Hematopoietic multipotent progenitor cell treated with erythropoietin and hydrocortisone succinate and interleukin-3 and kit ligand, for 15 days (in vitro differentiated cells): ENCODE results near the gene MICAL2.

Experiments
- DNase-seq: peaks from one replicate; pipeline ENCODE4 v3.0.0-alpha.2; 2015; ENCODE audit warnings: low spot score

Gene MICAL2

DNA sequence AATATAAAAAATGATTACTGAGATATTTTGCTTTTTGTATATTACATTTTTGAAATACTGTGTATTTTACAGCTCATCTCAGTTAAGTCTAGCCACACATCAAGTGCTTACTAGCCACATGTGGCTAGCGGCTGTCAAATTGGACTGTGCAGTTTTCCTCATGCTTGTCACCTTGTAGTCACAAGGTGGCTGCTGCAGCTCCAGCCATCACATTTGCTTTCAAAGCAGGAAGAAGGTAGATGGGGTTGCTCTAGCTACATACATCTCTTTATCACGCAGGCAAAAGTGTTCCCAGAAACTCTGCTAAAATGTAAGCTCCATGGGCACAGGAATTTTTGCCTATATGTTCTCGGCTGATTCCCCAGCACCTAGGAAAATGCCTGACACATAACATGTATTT lies 61.5 kb downstream of the MICAL2 start:
- DNase-seq: no peak

DNA sequence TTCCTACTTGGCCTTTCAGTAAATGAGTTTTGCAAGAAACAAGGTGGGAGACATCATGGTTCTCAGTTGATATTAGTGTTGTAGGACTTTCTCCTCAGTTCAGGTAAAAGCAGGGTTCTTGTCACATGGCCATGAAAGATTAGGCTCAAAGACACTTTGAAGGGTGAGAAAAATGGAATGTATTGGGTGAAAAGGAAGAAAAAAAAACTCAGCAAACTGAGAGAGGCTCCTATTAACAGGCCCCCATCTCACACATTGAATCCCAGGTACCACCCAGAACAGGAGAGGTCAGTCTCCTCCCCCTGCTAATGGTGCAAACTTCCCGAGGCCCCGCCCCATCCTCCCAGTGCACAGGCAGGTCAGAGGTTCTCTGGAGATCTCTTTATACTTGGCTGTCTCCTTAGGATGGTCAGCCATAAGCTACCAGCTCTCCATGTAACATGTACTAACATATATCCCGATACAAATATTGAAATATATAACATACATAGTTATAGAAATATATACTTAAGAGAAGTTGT lies 62.2 kb downstream of the MICAL2 start:
- DNase-seq: no peak

DNA sequence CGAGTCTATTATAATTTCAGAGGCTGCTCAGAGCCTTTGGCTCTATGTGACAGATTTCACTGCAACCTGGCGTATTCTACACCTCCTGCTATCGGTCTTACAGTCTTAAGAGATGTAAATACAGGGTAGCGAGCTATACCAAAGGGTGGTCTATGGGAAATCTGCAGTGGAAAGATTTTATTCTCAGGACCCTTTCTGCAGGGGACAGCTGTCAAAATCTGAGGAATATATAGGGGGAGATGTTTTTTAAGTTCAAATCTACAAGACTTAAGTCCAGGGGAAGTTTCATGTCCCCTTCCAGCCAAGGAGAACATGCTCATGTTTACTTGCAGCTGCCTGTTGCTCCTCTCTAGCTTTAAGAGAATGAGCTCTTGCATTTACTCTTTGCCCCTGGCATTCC lies 62.7 kb downstream of the MICAL2 start:
- no peak for DNase-seq

DNA sequence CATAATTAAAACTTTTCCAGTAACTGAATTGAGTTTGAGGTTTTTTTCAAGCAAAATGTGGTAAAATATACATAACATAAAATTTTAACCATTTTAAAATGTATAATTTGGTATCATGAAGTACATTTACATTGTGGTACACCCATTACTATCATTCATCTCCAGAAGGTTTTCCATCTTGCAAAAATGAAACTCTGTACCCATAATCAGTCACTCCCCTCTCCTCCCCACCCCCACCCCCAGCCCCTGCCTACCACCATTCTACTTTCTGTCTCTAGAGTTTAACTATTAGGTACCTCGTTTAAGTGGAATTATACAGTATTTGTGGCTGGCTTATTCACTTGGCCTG lies 63.7 kb downstream of the MICAL2 start:
- peak; percentile 45 for DNase-seq

DNA sequence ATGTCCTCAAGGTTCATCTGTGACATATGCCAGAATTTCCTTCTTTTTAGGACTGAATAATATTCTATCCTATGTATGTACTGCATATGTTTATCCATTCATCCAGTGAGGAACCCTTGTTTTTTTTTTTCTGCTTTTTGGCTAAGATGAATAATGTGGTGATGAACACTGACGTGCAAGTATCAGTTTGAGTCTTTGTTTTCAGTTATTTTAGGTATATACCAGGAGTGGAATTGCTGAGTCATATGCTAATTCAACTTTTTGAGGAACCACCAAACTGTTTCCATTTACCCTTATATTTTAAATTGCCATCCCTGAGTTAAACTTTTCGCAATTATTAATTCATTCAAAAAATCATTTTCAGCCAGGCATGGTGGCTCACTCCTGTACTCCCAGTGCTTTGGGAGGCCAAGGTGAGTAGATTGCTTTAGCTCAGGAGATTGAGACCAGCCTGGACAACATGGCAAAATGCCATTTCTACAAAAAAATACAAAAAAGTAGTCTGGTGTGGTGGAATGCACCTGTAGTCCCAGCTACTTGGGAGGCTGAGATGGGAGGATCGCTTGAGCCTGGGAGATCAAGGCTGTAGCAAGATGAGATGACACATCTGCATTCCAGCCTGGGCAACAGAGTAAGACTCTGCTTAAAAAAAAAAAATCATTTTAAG lies 64.2 kb downstream of the MICAL2 start:
- DNase-seq: peak; percentile 55

DNA sequence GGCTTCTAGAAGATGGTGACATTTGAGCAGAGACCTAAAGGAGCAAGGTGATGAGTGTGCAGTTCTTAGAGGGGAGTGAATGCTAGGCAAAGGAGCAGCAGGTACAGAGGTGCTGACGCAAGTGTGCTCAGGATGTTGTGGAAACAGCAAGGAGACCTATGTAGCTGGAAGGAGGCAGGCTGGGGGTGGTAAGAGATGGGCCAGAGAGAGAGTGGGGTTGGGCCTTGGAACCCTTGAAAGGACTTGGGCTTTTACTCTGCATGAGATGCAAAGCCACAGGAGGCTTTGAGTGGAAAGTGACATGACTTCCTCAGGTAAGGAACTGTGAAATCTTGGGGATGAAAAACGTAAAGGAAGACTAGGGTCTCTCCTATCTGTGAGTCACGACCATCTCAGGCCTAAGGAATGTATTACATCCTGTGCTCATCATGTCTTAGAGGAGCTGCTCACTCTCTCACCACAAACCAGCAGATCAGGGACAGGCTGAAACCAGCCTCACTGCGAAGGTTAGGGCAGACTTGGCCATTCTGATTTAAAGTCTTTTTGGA lies 65.4 kb downstream of the MICAL2 start:
- no peak for DNase-seq

DNA sequence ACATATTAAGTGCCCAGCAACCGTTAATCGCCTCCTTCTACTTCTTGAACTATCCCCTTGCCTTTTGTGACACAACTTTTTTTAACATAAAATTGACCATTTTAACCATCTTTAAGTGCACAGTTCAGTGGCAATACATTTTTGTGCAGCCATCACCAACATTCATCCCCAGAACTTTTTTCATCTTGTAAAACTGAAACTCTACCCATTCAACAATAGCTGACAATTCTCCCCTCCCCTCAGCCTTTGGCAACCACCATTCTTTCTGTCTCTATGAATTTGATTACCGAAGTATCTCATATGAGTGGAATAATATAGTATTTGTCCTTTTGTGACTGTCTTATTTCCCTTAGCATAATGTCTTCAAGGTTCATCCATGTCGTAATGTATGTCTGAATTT lies 66.0 kb downstream of the MICAL2 start:
- no peak for DNase-seq

DNA sequence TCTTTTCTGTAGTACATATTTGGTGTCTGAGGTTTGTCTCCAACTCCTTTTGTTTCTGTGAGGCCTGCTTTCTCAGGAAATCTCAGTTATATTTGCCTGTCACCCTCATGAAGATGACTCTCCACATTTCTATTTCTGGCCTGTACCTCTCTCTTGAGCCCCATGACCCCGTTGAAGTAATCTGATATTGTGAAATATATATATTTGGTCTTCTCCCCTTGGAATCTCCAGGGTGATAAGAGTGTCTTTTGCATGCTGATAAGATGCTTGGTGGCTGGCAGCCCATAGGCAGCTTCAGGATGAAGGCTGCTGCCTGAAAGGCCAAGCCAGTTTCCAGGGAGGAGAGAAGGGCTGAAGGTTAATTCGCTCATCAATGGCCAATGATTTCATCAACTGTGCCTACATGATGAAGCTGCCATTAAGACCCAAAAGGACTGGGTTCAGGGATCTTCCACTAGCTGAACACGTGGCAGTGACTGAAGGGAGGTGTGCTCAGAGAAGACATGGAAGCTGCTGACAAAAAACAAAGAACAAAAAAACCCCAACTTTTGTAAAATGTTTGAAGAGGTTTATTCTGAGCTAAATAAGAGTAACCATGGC lies 67.4 kb downstream of the MICAL2 start:
- DNase-seq: no peak

DNA sequence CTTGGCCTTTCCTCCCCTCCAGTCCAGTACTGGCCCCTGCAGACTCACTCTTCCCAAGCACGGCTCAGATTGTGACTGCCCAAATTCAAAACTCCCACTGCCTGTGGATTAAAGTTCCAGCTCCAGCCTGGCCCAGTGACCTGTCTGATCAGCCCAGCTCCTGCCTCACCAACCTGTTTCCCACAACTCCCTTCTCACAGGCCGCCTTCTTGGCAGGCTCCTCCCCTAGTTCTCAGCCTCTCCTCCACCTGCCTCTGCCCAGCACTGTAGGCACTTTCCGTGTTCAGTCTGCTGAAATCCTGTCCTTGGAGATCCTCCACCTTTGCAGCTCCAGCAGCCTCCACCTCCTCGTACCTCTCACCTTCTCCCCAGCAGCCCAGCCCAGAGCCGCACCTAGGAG lies 68.6 kb downstream of the MICAL2 start:
- no peak for DNase-seq

DNA sequence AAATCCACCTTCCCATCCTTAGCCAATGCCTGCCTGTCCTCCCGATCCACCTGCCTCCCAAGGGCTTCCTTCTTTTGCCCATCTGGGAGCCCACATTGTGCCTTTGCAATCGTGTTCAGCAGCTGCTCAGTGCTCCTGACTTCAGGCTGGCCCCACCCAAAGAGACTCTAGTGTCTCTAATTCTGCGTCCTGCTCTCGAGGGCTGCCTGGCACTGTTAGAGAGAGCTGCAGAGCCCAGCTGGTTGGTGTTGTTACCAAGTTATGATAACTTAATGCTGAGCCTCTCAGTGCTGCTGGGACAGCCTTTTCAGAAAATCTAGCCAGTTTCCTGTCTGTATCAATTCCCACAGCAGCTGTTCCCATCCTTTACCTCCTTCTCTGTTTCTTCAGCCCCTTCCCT lies 69.1 kb downstream of the MICAL2 start:
- peak; percentile 62 for DNase-seq

DNA sequence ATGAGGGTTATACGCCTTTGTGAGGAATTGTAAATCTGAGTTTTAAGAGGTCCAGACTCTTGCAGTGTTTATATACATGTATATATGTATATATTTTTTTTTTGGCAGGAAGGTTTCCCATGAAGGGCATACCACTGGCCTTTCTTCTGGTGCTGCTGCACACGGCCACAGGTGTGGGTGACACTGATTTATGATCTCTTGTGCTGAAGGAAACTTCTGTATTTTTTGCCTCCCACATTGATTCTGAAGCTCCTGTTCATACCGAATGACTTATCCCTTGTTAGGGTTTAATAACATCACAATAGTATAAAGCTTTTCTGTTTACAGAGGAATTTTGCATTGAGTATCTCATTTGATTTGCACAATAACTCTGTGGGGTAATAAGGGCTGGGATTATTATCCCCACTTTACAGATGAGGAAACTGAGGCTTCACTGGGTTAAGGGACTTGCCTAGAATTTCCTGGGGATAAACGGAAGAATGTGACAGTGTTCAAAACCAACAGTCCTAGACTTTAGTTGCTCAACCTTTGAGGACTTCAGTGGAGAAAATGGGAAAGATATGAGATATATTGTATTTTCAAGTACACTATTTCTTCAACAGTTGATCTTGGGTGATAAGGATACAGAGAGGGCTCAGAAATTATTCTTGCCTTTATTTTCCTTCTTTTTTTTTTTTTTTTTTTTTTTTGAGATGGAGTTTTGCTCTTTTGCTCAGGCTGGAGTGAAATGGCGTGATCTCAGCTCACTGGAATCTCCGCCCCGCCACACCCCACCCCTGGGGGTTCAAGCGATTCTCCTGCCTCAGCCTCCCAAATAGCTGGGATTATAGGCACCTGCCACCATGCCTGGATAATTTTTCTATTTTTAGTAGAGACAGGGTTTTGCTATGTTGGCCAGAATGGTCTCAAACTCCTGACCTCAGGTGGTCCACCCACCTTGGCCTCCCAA lies 70.1 kb downstream of the MICAL2 start:
- no peak for DNase-seq

DNA sequence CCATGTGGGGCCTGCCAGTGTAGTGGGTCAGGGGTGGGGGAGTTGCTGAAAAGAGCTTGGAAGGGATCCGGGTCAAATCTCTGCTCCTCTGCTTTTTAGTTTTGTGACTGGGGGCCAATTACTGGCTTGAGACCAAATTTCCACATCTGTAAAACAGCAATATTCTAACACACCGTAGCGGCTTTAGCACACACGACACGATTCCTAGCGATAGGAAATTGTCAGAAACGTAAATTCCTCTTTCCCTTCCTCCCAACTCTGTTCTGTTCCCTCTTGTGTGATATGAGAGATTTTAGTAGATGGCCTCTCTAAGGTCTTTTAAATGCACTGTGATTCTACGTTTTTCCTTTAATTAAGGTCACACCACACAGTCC lies 71.9 kb downstream of the MICAL2 start:
- no peak for DNase-seq

DNA sequence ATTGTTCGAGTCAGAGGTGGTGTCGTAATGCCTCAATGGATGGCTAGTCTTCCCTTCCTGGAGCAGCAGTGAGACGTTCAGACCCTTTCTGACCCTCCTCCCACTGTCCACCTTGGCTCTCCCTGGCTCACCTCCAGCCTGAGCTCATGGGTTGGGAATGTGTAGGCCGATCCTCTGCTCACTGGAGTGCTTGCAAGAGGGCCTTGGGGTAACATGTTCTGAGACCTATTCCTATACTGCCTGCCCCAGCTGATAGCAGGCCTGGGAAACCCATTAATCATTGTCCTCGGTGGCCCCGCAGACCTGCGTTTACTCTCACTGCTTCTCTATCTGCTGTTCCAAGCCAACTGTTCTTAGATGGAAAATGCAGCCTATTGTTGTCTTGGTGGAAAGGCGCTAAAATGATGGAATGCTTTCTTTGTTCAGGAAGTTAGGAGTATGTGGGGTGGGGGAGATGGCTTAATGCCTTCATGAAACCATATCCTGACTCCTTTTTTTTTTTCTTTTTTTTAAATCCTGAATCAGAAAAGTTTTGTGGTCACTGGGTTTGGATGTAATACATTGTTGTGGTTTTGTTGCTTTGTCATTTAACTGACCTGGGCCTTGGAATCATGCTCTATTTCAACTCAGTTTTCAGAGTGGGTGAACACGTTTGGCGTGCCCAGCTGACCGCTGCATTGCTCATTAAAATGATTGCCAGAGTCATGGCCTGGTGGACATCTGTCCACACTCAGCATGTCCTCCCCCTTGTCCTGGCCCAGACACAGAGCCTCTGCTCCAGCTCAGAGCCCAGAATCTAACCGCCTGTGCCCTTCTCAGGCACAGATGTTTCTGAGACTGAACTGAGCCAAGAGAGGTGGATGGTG lies 72.5 kb downstream of the MICAL2 start:
- DNase-seq: no peak

DNA sequence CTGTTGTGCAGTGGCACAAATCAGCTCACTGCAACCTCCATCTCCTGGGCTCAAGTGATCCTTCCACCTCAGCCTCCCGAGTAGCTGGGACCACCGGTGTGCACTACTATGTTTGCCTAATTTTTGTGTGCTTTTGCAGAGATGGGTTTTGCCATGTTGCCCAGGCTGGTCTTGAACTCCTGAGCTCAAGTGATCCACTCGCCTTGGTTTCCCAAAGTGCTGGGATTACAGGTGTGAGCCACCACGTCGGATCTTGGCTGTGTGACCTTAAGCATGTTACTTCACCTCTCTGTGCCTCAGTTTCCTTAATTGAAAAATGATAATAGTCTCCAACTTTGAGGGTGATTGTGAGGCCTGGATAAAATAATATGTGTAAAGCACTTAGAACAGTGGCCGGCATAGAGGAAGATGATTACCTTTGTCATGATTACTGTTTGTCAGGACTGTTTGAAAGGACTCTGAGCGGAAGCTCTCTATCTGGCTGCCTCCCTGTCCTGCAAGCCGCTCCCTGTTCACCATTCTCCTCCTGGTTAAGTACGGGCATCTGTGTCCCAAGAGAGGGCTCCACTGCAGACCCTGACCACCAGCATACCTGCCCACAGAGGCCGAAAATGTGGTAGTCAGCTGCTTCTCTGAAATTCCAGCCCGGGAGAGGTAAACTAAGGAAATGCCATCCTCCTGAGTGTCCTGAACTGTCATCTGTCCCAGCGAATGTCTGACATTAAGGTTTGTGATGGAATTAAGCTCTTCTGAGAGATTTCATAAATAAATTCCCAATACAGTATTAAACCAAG lies 73.6 kb downstream of the MICAL2 start:
- DNase-seq: no peak

DNA sequence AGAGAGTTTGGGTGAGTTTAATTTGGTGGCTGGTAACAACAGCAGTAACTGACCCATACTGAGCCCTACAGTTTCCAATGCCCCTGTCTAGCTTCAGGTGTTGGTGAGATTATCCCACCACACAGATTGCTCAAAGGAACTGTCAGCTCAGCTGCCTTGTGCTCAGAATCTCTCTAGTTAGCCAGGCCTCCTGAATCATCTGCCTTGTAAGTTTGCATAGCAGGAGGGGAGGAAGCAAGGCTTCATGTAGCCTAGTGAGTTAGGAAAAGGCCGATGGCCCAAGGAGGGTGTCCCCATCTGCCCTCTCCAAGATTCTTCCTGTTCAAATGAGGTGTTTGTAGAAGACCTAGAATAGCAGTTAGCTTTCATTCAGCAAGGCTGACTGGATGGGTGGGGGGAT lies 74.3 kb downstream of the MICAL2 start:
- DNase-seq: no peak

DNA sequence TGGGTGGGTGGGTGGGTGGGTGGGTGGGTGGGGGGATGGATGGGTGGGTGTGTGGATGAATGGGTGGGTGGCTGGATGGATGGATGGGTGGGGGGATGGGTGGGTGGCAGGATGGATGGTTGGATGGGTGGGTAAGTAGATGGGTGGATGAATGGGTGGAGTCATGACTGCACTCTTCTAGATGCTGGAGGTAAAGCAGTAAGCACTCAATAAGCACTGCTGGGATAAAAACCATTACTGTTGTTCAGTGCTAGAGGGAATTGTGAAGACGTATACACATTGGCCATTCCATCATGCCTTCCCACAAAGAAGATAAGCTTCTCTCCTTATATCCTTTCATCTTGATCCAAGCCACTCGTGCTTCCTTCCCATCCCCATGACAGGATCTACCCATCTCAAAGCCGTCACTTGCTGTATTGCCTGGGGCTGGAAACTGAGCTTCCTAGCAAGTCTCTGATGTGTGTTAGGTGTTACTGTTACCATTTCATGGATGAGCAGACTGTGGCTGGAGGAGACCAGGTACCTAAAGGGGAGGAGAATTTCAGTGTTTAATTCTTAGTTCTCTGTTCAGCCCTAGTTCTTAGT lies 74.8 kb downstream of the MICAL2 start:
- DNase-seq: no peak

DNA sequence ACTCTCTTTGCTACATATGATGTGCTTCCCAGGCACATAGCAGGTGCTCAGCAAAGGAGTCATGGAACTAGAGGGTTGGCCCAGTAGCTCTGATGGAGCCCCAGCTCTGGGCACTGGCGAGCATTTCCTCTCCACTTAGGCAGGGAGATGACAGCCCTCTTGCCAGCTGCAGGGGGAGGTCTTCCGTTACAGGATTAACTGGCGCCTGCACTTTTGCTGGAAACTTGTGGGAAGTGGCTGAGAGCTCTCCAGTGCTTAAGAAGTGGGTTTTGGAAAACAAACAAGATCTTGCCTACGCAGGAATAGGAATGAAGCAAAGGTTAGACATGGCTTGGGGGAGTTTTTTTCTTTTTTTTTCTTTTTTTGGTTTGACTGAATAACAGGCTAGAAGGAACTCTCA lies 75.5 kb downstream of the MICAL2 start:
- DNase-seq: no peak

DNA sequence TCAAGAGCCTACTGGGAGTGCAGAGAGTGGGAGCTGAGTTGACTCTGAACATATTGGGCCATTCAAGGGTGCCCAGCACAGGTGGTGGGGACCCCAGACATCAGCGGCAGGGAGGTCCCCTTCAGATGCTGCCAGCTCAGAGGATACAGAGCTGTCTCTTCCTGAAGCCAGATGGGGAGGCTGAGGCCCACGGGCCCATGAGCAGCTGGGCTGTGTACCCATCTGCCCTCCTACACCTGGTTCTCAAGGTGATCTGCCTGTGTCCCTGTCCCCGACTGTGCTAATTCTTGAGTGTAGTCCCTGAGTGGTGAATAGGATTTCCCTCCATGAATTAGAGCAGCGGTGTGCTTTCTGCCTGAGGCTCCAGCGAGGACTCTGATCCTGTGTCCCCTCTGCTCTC lies 76.3 kb downstream of the MICAL2 start:
- DNase-seq: no peak

DNA sequence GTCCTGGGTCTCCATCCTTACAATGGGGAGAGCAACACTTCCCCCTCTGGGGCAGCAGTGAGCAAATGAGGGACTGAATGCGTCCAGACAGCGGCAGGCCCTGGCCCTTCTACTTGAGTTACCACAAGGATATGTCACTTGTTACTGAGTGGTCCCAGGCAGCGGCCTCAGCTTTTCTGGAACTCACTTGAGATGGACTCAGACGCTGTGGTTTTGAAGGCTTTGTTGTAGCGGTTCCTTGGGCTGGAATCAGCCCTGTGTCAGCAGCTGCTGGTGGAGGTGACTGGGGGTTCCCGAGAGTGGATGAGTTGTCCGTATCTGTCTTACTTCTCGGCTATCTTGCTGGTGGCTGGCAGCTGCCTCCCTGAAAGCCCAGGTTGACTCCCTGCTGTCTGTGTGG lies 77.0 kb downstream of the MICAL2 start:
- no peak for DNase-seq

DNA sequence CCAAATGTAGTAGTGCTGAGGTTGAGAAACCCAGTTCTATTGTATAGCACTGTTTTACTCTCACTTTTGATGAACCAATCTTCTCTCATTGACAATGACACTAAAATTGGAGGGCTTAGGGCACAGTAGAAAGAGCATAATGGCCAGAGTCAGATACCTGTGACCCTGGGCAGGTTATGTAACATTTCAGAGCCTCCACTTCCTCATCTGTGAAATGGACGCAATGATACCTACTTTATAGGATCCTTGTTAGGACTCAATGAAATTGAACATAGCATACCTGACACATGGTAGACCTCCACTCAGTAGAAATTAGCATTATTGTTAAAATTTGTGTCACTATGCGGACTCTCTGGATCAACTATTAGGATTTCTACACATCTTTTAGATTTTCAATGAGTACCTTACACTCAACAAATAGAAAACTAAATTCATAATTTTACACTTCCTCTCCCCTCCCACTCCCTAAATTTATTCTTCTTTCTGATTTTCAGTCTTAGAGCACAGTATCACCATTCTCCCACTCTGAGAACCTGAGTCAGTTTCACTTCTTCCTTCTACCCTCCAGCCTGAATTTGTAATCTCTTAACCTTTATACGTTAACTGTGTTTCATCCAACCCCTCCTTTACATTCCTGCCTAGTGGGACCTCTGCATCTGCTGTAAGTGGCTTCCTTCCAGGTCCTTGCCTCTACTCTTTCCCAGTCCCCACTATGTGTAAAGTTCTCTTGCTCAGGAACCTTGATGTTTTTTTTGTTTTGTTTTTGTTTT lies 78.3 kb downstream of the MICAL2 start:
- DNase-seq: no peak
